Activated naive CD4-positive, alpha-beta T cell (primary cell): ENCODE measurements around the gene ISOC2.

Source experiments
- DNase-seq, 4 experiments: peaks; one replicate each; lab custom pipeline; 2025; lab: John Stamatoyannopoulos, UW

Gene ISOC2

DNA sequence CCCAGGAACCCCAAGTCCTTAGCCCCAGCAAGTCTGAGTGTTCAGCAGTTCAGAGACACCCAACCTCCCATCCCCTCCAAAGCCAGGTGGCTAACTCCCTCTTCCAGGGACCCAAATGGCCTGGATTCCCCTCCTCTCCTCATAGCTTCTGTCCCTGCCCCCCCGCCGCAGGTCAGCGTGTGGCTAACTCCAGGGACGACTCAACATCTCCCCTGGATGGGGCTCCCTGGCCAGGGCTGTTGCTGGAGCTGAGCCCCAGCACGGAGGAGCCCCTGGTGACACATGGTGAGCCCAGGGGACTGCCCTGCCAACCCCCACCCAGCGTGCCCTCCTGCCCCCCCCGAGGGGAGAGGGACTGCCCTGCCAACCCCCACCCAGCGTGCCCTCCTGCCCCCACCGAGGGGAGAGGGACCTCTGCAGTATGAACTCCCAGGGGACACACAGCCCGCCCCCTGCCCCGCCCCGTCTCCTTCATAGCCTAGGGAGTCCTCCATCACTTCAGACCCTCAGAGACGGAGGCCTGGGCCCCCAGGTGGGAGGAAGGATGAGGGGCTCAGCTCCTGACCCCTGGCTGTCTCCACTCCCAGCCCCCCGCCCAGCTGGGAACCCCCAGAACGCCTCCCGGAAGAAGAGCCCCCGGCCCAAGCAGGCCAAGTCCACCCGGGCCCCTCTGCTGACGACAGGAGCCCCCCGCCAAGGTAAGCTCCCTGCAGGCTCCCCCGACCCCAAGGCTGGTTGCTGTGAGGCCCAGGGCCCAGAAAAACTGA is 28.5 kb upstream of the ISOC2 start:
- no peak for DNase-seq

DNA sequence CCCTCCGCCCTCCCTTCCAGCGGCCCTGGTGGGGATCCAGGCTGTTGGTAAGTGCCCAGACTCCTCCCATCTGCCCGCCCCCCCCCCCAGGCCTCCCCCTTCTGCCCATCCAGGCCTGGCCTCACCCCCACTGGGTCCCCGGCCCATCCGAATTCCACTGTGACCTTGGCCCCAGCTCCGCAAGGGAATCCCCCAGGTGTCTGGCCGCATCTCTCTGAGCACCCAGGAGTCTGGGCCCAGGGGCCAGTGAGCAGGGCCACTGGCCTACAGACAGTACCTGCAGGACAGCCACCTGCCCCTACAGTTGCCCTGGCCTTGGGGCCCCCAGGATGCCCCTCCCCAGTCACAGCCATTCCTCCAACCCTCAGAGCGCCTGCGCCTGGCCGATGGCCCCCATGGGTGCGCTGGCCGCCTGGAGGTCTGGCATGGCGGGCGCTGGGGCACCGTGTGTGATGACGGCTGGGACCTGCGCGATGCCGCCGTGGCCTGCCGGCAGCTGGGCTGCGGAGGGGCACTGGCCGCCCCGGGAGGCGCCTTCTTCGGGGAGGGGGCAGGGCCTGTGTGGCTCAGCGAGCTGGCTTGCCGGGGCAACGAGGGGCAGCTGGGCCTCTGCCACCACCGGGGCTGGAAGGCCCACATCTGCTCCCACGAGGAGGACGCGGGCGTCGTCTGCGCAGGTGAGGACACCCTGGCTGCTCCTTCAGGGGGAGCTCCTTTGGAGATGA is 27.7 kb upstream of the ISOC2 start:
- no peak for DNase-seq

DNA sequence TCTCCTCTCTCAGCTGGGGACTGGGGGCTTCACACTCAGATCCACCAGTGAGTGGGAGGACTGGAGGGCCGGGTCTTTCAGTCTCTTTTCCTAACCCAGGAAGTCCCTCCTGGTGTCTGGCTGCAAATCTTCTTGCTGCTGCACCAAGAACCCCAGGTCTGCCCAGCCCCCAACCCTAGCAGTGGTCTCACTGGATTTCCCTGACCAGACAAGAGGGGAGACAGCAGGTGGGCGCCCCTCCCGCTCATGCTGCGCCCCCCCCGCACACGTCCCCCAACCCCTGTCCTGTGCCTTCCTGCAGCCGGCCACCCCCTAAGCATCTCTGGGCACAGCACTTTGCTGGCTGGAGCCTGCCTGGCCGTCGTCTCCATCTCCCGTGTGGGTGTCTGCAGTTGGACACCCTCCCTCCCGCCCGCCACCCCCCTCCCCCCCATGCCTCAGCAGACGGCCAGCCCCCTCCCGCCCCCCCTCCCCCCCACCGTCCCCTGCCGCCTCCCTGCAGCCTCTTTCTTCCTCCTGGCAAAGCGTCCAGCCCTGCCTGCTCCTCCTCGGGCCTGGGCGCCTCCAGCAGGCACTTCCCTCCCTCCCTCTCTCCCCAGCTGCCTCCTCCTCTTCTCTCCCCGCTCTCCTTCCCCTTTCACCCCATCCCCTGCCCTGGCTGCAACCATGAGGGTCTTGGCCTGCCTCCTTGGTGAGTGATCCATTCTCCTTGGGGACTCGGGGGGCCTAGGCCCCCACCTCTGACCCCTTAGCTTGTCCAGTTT is 26.7 kb upstream of the ISOC2 start, which contains the start of gene SSC5D:
TSS of gene SSC5D (plus strand) at position 513 of the 764 bp plus-strand sequence. CDS start at position 667, 154 bp downstream.
- no peak for DNase-seq

DNA sequence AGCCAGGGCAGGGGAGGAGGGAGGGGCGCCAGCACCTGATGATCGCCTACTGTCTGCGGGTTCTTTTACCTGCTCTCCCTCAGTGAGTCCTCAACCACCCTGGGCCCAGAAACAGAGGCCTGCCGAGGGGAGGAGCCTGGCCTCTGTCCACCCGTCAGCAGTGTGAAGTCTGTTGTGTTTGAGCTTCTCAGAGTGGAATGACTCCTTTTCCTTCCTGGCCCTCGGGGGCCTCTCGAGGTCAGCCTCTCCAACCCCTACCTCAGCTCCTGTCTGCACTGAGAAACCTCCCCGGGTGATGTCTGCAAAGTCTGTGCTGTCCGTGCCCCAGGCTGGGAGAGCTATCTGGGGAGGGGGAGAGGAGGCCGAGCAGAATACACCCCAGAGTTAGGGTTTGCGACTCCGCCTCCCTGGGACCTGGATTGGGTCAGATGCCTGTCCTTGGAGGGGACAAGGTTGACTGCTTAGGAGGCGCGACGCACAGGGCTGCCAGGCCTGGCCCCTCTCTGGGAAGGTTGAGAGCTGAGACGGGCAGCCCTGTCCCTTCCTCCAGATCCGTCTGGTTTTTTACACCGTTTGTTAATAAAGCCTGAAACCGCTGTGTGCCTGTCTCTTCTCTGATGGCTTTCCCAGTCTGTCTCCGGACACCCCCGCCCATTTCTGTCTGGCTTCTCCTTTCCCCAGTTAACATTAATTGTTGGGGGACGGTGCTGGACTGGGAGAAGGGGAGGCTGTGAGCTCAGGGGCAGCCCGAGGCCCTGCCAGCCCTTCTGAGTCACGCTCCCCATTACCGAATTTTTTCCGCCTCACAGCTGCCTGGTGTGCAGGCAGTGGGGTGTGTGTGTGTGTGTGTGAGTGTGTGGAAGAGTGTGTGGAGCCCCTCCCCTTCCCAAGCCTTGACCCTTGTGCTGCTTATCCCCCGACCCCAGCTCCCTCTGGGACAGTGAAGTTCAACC is 25.8 kb upstream of the ISOC2 start:
- no peak for DNase-seq

DNA sequence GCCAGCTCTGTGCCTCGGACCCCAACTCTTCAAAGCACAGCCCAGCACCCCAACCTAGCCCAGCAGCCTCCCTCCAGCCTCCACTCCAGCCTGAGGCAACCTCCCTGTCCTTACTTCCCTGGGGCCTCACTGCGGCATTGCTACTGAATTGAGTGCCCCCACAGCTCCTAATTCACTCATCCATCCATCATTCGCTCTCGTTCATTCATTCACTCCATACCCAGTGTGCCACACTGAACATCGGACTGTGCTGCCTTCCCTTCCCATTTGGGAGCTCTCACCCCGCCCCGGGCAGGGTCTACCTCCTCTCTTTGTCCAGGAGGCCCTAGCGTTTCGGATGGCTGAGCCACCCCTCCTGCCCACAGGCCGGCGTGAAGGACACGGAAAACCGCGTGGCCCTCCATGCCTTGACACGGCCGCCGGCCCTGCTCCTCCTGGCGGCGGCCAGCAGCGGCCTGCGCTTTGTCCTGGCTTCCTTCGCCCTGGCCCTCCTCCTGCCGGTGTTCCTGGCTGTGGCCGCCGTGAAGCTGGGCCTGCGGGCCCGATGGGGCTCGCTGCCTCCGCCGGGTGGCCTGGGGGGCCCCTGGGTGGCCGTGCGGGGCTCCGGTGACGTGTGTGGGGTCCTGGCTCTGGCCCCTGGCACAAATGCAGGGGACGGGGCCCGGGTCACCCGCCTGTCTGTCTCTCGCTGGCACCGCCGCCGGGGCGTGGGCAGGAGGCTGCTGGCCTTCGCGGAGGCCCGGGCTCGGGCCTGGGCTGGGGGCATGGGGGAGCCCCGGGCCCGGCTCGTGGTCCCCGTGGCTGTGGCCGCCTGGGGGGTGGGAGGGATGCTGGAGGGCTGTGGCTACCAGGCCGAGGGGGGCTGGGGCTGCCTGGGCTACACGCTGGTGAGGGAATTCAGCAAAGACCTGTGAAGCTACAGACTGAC is 24.9 kb upstream of the ISOC2 start:
- DNase-seq = no peak

DNA sequence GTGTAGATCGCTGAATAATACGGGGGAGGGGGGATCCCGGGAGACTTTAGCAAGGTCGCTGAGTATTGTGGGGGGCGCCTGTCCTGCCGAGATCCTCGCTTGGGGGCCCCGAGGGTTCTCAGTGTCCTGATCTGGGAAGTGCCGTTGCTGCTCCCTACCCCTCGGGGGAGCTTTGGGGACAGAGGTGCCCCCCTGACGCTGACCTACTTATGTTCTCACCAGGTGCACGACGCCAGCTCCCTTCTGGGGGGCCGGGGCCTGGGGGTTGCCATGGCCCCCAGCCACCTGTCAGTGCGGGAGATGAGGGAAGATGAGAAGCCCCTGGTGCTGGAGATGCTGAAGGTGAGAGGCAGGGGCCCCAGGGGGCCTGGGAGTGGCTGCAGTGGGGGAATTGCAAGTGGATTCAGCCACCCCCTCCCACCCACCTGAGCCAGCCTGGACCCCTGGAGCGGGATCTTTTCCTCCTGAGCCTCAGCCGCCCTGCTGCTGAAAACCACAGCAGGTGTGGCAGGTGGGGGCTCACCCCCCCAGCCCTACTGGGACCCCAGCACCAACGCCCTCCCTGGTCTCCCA is 24.1 kb upstream of the ISOC2 start:
- DNase-seq = no peak

DNA sequence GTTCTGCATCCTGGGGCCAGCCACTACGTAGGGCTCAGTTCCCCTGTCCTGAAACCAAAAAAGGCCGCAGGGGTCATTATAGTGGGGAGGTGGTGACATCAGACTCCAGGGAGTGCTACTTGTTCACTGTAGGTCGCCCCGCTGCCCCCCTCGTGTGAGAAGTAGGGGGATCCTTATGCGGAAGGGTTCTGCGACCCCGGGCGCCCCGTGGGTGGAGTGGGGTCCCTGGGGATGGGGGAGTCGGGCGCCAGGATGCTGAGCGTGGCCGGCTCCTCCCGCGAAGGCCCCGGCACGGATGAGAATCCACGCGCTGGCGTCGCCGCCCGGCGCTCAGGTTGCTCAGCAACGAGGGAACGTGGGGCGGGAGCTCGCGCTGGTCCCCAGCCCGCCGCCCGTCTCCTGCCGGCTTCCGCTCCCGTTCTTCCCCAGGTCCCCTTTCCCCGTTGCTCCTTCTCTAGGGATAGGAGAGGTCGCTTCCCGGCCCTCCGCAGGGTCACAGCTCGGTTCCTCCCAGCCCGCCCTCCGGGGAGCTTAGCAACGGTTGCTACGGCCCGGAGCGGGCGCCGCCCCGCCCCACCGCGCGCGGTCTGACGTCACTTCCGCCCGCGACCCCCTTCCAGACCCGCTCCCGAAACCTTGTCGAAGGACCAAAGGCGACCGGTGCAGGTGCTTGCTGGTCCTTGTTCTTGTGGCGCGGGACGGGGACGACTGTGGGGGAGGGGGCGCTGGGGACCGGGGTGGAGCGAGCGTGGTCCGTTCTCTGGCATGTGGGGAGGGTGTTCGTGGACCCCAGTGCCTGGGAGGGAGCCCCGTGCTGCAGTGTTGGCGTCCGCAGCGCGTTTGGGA is 23.4 kb upstream of the ISOC2 start, which contains the start of gene NAT14:
TSS of gene NAT14 (plus strand) at position 596 of the 846 bp plus-strand sequence. CDS start 521 bp downstream, outside the sequence.
- DNase-seq = peak; percentile 29 to 62 (median 44)

DNA sequence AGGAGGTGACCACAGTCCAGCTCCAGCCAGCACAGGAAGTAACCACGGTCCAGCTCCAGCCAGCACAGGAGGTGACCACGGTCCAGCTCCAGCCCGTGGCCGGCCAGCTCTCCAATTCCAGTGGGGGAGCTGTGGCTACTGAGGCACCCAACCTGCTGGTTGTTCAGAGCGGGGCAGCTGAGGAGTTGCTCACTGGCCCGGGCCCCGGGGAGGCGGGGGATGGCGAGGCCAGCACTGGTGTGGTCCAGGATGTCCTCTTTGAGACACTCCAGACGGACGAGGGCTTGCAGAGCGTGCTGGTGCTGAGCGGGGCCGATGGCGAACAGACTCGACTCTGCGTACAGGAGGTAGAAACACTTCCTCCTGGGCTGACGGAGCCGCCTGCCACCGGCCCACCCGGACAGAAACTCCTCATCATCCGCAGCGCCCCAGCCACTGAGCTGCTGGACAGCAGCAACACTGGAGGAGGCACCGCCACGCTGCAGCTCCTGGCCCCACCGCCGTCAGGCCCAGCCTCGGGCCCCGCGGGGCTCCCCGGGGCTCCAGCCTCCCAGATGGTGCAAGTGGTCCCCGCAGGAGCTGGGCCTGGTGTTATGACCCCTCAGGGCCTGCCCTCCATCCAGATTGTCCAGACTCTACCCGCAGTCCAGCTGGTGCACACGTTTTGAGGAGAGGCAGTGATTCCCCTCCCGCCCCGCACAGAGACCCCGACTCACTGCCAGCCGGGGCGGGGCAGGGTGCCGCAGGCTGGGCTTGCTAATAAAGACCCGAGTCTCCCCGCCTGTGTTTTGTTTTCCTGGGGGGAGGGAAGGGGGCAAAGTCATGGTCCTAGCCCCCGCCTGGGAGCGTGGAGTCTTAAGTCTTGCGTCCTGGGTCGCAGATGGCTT is 22.5 kb upstream of the ISOC2 start:
- no peak for DNase-seq

DNA sequence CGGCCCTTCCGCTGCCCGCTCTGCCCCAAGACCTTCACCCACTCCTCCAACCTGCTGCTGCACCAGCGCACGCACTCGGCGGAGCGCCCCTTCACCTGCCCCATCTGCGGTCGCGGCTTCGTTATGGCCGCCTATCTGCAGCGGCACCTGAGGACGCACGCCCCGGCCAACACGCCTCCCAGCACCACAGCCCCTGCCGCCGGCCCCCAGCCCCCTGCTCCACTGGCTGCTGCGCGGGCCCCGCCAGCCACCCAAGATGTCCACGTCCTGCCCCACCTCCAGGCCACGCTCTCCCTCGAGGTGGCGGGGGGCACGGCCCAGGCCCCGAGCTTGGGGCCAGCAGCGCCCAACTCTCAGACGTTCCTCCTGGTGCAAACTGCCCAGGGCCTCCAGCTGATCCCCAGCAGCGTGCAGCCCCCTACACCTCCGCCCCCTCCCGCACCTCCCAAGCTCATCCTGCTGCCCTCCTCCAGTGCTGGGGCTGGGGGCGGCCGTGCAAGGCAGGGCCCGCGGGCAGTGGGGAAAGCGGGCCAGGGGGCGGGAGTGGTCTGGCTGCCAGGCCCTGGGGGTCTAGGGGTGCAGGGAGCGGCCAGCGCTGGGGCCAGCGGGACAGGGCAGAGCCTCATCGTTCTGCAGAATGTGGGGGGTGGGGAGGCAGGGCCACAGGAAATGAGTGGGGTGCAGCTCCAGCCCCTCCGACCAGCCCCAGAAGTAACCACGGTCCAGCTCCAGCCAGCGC is 21.7 kb upstream of the ISOC2 start:
- DNase-seq = no peak

DNA sequence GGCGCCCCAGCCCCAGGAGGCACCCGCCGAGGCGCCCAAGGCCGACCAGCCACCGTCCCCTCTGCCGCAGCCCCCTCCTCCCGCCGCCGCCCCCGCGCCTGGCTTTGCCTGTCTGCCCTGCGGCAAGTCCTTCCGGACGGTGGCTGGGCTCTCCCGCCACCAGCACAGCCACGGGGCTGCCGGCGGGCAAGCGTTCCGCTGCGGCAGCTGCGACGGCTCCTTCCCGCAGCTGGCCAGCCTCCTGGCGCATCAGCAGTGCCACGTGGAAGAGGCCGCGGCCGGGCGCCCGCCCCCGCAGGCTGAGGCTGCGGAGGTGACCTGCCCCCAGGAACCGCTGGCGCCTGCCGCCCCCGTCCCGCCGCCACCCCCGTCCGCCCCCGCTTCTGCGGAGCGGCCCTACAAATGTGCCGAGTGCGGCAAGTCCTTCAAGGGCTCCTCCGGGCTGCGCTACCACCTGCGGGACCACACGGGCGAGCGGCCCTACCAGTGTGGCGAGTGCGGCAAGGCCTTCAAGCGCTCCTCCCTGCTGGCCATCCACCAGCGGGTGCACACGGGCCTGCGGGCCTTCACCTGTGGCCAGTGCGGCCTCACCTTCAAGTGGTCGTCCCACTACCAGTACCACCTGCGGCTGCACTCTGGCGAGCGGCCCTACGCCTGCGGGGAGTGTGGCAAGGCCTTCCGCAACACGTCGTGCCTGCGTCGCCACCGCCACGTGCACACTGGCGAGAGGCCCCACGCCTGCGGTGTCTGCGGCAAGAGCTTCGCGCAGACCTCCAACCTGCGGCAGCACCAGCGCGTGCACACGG is 20.9 kb upstream of the ISOC2 start:
- no peak for DNase-seq

DNA sequence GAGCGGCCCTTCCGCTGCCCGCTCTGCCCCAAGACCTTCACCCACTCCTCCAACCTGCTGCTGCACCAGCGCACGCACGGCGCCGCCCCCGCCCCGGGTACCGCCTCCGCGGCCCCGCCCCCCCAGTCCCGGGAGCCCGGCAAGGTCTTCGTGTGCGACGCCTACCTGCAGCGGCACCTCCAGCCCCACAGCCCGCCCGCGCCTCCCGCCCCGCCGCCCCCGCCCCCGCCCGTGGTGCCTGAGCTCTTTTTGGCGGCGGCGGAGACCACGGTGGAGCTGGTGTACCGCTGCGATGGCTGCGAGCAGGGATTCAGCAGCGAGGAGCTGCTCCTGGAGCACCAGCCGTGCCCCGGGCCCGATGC is 20.3 kb upstream of the ISOC2 start:
- DNase-seq = no peak

DNA sequence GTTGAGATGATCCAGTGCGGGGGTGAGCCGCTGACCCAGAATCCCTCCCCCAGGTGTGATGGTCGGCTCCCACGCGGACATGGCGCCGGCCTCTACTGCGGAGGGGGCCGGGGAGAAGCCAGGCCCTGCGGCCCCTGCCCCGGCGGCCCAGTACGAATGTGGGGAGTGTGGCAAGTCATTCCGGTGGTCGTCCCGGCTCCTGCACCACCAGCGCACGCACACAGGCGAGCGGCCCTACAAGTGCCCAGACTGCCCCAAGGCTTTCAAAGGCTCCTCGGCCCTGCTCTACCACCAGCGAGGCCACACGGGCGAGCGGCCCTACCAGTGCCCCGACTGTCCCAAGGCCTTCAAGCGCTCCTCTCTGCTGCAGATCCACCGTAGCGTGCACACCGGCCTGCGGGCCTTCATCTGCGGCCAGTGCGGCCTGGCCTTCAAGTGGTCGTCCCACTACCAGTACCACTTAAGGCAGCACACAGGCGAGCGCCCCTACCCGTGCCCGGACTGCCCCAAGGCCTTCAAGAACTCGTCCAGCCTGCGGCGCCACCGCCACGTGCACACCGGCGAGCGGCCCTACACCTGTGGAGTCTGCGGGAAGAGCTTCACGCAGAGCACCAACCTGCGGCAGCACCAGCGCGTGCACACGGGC is 19.8 kb upstream of the ISOC2 start:
- DNase-seq = no peak

DNA sequence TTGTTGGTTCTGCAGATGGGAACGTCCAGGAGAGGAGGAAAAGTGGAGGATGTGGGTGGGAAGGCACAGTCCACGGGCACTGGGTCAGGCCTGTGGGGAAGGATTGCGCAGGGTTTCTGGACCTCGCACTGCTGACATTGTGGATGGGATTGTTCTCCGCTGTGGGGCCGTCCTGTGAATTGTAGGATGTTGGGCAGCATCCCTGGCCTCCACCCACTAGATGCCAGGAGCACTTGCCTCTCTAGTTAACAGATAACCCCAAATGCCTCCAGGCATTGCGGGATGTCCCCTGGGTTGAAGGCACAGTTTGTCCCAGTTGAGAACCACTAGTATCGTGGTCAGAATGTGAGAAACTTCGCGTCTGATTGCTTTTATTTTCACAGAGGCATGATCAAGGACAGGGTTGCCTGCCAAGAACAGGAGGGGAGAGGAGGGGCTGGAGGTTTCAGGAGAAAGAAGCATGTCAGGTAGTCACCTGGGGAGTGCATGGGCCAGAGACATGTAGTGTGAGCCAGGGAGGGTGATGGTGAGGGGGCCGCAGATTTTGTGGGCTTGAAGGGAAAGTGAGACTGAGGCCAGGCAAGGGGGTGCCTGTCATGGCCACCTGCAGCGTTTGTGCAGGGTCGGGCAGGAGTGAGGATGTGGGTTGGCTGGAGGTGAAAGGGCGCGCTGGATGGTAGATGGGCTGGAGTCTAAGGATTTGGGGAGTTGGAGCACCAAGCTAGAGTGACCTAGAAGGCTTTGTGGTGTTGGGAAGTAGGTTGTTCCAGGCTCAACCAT is 18.2 kb upstream of the ISOC2 start:
- DNase-seq = no peak

DNA sequence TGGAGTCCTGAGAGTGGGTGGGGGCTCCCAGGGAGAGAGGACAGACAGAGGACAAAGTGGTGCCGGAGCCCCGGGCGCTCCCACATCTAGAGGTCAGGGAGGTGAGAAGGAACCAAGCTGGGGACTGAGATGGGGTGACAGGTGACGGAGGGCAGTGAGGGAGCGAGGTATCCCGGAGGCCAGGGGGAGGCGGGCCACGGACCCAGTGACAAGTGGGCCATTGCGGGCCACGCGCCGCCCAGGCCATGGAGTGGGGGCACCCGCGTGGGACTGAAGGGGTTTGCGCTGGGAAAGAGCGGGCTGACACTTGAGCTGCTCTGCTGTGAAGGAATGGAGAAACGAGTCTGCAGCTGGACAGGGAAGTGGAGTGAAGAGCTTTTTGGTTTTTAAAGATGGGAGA is 17.6 kb upstream of the ISOC2 start:
- DNase-seq = no peak

DNA sequence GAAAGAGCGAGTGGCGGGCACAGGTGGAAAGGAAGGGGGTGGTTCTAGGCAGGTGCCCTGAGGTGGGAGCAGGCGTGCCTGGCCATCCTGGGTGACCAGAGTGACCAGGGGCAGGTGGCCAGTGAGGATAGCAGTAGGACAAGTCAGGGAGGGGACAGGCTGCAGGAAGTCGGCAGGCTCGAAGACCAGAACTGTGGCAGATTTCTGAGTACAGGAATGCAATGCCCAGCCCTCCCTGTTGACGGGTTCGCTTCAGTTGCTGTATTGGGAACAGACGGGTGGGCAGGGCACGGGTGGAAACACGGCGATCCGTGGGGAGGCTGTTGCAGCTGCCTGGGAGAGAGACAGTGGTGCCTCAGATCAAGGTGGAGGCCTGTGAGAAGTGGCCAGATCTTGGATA is 16.9 kb upstream of the ISOC2 start:
- DNase-seq = no peak
